ENCODE results near the gene TCAF1.

Gene TCAF1, protein sequence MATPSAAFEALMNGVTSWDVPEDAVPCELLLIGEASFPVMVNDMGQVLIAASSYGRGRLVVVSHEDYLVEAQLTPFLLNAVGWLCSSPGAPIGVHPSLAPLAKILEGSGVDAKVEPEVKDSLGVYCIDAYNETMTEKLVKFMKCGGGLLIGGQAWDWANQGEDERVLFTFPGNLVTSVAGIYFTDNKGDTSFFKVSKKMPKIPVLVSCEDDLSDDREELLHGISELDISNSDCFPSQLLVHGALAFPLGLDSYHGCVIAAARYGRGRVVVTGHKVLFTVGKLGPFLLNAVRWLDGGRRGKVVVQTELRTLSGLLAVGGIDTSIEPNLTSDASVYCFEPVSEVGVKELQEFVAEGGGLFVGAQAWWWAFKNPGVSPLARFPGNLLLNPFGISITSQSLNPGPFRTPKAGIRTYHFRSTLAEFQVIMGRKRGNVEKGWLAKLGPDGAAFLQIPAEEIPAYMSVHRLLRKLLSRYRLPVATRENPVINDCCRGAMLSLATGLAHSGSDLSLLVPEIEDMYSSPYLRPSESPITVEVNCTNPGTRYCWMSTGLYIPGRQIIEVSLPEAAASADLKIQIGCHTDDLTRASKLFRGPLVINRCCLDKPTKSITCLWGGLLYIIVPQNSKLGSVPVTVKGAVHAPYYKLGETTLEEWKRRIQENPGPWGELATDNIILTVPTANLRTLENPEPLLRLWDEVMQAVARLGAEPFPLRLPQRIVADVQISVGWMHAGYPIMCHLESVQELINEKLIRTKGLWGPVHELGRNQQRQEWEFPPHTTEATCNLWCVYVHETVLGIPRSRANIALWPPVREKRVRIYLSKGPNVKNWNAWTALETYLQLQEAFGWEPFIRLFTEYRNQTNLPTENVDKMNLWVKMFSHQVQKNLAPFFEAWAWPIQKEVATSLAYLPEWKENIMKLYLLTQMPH

DNA sequence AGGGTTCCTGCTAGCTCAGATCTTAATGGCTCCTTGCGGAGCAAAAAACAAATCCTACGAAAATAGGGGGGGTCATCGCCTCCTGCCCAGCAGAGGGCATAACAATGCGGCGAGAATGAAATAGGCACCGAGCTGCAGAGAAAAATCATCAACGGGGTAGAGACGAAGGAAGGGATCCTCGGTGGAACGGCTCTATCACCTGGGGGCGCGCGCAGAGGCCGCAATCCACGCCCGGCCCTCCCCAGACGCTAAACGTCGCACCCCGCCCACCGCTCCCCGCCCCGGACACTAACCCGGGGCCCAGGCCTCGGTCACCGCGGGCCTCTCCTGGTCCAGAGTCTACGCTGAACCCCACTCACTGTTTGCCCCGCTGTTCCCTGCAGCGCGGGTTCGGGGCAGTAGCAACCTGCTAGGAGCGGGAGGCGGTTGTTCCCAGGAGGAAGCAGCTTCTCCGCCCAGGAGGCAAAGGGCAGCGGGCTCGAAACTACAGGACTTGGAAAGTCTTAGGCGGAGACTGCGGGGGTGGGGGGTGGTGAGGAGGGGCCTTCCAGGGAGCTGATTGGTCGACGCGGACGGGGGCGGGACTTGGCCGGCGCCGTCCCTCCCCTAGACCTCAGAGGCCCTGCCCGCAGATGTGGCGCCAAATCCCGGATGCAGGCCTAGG lies at the start of gene TCAF1:
Gene TCAF1, minus strand, starts transcription at position 509 of the 664 bp plus-strand sequence. CDS start 25,568 bp downstream, outside the sequence.
- peak; percentile 48 to 95 (median 88) for DNase-seq

DNA sequence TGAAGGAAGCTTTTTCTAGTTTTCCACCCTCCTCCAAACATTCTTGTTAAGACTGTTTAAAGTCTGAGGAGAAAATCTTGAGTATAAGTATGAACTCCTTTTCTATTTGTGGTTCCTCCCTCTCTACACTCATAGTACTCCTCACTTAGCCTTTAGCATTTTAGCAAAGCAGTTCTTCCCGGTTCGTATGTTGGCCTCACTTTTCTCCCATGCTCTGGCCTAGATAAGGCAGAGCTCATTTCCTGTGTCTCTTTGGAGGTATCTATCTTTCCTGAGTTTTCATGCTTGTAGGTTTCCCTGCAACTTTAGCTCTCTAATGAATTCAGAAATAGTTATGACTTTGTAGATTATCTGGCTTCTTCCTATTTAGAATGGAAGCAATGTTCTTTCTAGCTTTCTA lies 46.8 kb upstream of the TCAF1 start:
- DNase-seq = no peak

DNA sequence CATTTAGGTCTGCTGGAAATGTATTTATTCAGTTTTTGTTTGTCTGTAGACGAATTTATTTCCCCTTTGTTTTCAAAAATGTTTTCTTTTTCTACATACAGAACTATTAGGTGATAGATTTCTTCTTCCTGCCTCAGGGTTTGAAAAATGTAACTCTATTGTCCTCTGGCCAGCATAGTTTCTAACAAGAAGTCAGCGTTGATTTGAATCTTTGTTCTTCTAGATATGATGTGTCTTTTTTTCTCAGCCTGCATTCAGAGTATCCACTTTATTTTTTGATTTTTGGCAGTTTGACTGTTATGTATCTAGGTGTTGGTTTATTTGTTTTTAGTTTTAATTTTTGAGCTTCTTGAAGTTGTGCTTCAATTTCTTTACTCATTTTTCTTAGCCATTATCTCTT lies 45.1 kb upstream of the TCAF1 start:
- no peak for DNase-seq

- DNase-seq = no peak
These were observed 43.4 kb upstream of the TCAF1 start for GRCh38 chr7:143945423-143945822.

DNA sequence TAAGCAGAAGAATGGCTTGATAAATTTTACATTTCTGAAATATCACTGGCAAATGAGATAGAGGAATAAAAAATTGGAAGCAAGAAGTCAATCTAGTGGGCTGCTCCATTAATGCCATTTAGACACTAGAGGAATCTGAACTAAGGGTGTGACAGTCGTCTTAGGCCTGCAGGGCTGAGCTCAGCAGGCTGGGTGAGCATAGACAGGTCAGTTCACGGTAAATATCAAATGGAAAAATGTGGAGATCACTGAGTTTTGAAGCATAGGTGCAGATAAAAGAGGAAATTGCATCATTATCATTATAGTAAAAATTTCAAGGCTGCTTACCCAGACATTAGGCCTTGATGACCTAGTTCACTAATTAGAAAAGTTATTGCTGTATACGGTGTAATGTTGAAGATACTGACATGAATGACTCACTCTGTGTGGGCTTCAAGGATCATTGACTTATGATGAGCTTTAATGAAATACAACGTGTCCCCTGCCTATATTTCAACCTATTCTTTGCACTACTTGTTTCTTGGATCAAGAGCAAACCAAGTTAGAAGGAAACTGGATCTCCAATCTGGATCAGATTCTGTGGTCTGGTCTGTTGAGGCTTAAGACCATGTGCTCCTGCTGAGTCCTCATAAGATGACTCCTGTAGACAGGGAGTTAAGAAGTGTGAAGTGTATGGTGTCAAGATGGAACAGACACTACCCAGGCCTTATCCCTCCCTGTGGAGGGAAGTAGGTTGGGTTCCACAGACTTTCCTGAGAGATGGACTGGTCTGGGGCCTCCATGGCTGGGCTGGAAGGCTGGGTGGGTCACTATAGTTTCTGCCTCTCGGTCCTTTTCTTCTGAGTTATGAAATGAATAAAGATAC lies 36.6 kb upstream of the TCAF1 start:
- DNase-seq = no peak

- DNase-seq = no peak
These were observed 34.4 kb upstream of the TCAF1 start for GRCh38 chr7:143936087-143937009.

- no peak for DNase-seq
These were observed 32.8 kb upstream of the TCAF1 start, which contains the start of gene OR2F2 for GRCh38 chr7:143934526-143935325. Gene OR2F2, plus strand, starts transcription at chr7:143935233. Its CDS starts 0 bp downstream, at chr7:143935233.

GRCh38 chr7:143931739-143932138 lies 29.8 kb upstream of the TCAF1 start:
- DNase-seq = no peak

DNA sequence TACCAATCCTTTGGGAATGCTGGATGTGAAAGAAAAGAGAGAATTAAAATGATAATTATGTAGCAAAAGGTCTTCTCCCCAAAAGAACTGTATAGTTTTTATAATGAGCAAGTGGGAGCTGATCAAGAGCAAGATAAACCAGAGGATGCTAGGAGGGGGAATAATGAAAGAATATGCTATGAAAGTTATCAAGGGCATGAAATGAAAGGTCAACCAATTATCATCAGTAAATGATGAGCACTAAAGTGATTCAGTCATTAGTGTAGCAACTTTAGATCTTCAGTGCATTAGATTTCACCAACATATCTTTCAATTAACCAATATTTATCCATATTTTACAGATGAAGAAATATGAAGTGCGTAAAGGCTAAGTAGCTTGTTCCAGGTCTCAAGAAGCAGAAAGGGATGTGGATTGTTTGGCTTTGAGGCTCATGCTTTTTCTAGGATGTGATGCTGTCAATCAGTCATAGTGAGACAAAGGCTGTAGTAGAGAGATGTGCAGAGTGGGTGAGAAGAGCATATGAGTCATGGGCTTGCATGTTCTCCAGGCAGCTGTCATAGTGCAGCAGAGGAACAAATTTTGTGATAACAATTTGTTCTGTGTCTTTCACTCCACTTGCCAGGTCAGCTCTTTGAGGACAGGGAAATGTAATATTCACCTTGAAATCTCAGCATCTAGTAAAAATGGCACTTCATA lies 27.4 kb upstream of the TCAF1 start:
- DNase-seq = no peak

- no peak for DNase-seq
These were observed 22.9 kb upstream of the TCAF1 start for GRCh38 chr7:143924851-143925250.

- DNase-seq = no peak
These were observed 13.1 kb upstream of the TCAF1 start for GRCh38 chr7:143914938-143915652.

DNA sequence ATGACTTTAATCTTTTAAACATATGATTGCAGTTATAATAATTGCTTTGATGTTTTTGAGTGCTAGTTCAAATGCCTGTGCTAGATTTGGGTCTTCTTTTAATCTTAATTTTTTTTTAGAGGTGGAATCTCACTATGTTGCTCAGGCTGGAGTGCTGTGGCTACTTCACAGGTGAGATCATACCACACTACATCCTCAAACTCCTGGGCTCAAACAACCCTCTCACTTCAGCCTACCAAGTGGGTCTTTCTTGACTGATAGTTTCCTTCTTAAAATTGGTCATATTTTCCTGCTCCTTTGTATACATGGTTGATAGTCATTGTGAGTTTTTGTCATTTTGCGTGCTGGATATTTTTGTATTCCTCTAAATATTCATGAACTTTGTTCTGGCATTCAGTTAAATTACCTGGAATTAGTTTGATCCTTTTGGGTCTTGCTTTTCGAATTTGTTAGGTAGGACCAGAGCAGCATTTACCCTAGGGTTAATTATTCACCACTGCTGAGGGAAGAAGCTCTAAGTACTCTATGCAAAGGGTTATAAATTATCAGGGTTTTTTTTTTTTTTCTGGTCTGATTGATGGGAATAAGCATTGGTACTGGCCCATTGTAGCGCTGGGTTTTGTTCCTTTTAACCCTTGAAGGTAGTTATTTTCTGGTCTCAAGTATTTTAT lies 12.1 kb upstream of the TCAF1 start:
- no peak for DNase-seq

DNA sequence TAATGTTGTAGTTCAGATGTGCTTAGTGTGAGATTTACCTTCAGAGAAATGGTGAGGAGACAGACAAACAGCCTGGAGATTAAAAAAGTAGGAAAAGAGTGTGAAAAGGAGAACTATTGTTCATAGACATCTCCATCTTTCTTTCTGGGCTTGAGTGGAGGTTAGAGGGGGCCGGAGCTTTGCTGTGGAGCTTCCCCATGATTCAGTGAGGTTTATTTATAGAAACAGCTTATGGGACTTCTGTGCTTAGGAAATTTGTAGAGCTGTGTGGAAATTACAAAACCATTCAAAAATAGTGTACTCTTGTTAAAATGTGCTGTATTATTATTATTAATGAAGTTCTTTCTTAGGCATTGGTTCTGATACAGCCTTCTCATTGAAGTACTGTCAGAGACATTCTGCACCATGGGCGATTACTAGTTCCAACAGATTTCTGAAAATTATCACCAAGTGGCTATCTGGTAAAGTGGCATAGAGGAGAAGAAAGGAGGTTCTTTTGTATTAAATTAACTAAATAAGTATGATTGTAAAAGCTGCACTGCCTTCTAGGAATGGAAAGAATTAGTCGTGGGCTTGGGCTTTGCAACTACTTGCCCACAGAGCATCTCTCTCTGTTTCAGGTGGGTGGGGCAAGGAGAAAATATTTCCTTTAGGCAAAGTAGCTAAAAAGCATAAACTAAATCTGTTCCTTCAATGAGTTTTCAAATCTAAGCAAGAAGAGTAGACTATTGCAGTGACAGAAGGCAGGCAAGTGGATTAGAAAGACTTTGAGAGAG lies 8.7 kb upstream of the TCAF1 start:
- no peak for DNase-seq

DNA sequence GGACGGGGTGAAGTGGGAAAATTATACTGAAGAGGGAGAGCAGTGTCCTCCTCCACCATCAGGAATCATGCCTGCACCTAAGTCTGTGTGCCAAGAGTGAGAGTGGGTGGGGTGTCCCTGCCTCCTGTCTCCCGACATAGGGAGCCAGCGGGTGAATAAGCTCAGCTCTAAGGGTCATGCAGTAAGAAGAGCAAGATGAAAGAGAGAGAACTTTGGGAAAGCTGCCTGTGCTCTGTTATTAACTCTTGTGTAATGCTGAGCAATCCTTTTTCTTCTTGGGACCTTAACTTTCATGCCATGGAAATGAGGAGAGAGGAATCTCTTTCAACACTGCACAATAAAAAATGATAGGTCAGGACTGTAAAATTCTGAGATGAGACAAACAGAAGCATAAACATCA lies 7.9 kb upstream of the TCAF1 start:
- DNase-seq = no peak

DNA sequence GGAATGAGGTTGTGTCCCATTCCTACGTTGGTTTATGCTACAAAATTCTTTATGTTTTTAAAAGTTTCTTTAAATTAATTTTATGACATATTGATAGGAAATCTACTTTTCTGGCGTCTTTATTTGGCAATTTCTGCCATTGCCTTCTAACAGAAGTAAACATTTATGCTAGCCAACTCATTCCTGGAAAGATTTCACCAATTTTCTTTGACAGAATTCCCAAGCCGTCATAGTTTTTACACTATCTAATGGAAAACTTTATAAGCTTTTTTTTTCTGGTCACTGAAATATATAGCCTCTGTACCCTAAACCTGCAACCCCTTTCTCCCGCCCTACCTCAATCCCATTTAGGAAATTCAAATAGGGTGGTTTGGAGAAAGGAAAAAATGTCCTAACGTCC lies 6.1 kb upstream of the TCAF1 start:
- DNase-seq = no peak

DNA sequence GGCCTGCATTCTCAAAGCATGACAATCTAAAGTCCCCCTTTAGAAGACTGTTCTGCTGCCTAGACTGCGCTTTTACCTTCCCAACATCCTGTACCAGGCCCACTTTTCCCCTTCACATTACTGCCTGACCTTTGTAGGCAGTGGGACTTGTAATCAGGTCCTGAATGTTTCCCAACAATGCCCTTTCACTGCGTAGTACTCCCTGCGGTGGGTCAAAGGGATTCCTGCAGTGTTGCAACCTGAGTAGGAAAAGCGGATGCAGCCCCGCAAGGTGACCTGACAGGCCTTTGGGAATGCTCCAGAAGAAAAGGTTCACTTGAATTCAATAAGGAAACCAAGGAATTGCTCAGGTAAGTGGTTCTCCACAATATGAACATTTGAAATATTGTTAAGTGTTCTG lies 4.9 kb upstream of the TCAF1 start:
- no peak for DNase-seq

- no peak for DNase-seq
These were observed 4.2 kb upstream of the TCAF1 start for GRCh38 chr7:143906151-143906550.
